GM19463 (cell line): ENCODE data around the gene NDUFC1.
A peak's percentile ranks its signal among the peaks of the same experiment; 100 is the strongest.
"Not testable (repeated sequence)": the region's sequence is repeated elsewhere in the genome, so short reads cannot be mapped to it uniquely, and the experiment has no call there.

ENCODE experiments used
- ATAC-seq: cut with Tn5 transposase; IDR thresholded peaks from one replicate; pipeline ENCODE4 v1.9.1; 2021; ENCODE audit warnings: mild to moderate bottlenecking, moderate library complexity; ENCODE audit not compliant: unreplicated experiment

Gene NDUFC1

DNA sequence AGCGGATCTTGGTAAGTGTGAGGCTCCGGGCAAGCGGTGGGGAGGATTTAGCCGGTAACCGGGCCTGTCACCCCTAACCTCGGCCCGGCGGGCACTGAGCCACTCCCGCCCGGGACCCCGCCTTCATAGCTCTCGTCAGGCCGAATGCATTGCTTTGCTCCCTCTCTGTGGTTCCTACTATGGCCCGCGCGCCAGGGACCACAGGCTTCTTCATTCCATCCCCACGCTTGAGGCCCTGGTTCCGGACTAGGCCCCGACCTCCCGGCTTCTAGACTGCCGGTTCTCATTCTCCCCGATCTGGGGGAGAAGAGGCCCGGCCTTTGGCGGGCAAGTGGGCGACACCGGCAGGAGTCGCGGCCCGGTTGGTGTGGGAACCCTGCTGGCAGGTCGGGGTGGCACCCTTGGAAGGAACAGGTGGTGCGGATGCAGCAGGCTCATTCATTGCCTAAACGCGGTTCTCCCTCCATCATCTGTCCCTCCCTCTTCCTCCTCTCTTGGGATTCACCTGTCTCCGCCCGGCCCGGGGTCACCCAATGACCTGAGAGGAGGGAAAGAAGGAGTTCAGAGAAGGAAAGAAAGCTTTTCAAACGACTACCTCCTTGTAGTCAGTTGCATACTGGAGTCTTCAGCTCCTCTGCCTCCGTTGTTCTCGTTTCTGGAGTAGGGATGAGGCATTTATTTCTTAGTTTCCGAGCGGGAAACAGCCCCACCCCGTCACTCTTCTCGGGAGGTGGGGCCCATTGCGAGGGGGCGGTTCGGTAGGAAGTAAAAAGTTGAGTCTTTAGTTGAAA, at the start of gene NDUFC1:
Gene NDUFC1, minus strand, starts transcription at position 657 of the 791 bp plus-strand sequence. CDS start 6,679 bp downstream, outside the sequence.
- ATAC-seq, result peak; percentile 33

GRCh38 chr4:139337612-139338011, 35.3 kb upstream of the NDUFC1 start:
- no peak for ATAC-seq

- ATAC-seq, result no peak
Observed at GRCh38 chr4:139333046-139333445, 30.8 kb upstream of the NDUFC1 start.

GRCh38 chr4:139331185-139331584, 28.9 kb upstream of the NDUFC1 start:
- ATAC-seq, result no peak

GRCh38 chr4:139330283-139330682, 28.0 kb upstream of the NDUFC1 start:
- no peak for ATAC-seq

- no peak for ATAC-seq
Observed at GRCh38 chr4:139329665-139330200, 27.5 kb upstream of the NDUFC1 start.

GRCh38 chr4:139324620-139325019, 22.3 kb upstream of the NDUFC1 start:
- no peak for ATAC-seq

GRCh38 chr4:139322541-139322940, 20.3 kb upstream of the NDUFC1 start:
- ATAC-seq, result not testable (repeated sequence)

DNA sequence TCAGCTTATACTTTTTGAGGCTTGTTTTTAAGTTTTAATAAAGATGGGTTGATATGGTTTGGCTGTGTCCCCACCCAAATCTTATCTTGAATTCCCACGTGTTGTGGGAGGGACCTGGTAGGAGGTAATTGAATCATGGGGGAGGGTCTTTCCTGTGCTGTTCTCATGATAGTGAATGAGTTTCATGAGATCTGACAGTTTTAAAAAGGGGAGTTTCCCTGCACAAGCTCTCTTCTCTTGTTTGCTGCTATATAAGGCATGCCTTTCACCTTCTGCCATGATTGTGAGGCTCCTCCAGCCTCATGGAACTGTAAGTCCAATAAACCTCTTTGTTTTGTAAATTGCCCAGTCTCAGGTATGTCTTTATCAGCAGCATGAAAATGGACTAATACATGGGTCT, 19.8 kb upstream of the NDUFC1 start:
- ATAC-seq, result not testable (repeated sequence)

- no peak for ATAC-seq
Observed at GRCh38 chr4:139319571-139319970, 17.3 kb upstream of the NDUFC1 start.

- ATAC-seq, result no peak
Observed at GRCh38 chr4:139317635-139318034, 15.4 kb upstream of the NDUFC1 start.

DNA sequence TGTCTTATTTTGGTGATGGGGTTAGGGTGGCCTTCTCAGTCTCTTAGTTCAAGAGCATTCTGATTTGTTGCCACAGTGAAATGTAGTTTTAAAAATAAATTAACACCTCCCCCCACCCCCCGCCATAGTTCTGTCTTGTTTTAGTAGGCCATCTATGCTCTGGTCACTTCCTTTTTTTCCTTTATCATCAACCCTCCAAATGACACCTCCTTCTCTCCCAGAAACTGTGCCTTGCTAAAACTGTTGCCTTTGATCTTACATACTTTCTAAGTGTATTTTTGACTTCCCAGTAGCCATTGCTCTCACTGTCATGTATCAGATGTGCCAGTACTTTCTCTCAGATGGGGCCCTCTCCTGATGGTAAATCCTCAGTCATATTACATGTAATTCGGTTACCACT, 14.5 kb upstream of the NDUFC1 start:
- no peak for ATAC-seq

- ATAC-seq, result peak; percentile 84
Observed at GRCh38 chr4:139315221-139315675, 13.0 kb upstream of the NDUFC1 start.

DNA sequence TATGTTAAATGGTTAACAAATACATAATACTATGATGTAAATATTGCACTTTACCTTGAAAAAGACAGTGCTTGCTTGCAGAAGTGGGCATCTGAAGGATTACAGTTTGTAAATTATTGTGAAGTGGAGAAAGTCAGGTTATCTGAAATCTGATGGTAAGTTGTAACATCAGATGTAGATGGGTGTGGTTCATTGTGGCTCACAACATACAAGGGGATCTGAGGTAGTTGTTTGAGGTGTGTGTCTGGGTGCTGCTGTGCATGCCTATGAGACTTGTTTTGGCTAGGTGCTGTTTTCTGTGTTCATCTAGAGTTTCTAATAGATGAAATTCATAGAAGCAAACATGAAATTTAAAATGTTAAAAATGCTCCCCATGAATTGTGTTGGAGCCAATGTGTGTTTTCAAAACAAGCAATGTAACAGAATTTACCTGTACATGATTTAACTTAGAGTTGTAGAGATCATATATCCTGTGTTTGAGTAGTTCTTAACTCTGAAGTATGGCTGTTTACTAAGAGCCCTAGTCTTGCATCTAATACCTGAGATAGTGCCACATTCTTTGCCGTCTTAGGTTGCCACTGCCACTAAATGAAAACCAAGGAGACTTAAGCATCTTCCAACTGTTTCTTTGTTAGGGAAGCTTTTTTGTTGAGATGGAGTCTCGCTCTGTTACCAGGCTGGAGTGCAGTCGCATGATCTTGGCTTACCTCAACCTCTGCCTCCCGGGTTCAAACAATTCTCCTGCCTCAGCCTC, 11.9 kb upstream of the NDUFC1 start:
- ATAC-seq, result no peak

GRCh38 chr4:139313414-139313813, 11.1 kb upstream of the NDUFC1 start:
- not testable (repeated sequence) for ATAC-seq

DNA sequence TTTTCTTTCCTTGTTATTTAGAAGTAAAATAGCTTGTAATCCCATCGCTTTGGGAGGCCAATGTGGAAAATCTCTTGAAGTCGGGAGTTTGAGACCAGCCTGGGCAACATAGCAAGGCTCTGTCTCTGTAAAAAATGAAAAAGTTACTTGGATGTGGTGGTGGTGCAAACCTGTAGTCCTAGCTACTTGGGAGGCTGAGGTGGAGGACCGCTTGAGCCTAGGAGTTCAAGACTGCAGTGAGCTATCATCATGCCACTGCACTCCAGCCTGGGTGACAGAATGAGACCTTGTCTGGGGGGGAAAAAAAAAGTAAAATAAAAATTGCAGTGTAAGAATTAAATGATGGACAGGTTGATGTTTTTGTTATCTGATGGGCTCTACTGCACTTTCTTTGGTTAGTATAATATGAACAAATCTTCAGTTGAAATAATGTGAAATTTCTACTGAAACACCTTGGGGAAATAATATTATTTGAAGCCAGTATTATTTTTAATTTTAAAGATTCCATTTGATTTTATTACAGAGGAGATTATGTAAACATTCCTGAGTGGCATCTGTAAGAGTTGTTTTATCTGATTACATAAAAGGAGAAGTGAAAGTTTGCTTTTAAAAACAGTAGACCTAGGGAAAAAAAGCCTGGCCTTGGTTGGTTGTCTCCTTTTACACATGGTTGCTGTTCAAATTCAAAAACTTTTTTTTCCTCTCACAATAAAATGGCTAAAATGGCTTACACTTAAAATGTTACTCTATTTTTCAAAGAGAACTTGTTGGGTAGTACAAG, 10.5 kb upstream of the NDUFC1 start:
- no peak for ATAC-seq

DNA sequence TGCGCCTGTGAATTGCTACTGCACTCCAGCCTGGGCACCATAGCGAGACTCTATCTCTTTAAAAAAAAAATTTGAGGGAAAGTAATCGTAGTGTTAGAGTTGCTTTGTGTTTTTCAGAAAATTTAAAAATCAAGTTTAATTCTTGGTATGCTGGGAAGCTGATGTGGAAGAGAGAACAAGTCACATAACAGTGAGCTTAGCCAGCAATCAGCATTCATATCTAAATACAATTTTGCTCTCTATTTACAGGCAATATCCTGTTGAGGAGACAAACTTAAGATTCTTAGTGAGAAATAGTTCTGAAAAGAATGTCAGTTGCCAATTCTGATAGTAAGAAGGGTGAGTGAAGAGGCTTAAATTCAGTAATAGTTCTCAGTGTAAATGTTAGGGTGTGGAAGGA, 9.6 kb upstream of the NDUFC1 start:
- no peak for ATAC-seq

- no peak for ATAC-seq
Observed at GRCh38 chr4:139304920-139305319, 2.6 kb upstream of the NDUFC1 start.

GRCh38 chr4:139301113-139301820, 1.0 kb downstream of the NDUFC1 start, which contains the start of gene NAA15:
Gene NAA15, plus strand, starts transcription at chr4:139301505. Its CDS starts 273 bp downstream, at chr4:139301778.
- peak; percentile 87 for ATAC-seq

DNA sequence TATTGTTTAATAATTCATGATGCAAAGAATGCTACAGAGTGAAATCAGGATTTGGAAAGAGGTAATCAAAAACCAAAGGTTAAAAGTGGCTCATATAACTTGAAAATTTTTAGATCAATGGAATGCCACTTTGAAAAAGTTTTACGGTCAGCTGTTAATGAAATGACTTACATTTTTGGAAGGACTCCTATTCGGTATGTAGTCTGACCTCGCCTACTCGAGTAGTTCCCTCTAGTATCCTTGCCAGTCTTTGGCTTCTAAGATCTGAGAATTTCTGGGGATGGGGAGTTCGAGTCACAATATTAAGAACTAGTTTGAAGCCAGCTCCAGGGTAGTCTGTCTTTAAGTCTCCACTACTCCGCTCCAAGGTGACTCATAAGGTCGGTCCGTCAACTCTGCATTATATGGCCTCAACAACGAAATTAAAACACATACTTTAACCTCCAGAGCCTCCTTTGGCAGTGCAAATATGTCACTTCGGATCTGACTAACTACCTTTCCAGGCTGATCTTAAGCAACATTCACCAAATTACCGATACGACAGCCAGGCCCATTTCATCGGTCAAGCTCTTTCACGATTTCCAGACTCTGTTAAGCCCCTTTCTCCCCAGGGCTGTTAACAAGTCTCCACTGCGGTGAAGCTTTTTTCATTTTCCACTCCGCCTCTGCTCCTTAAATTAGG, 1.7 kb downstream of the NDUFC1 start:
- ATAC-seq, result peak; percentile 9
